Liver (tissue), 3 donors: ENCODE results near the gene PATJ.

ENCODE experiments used
- CTCF ChIP-seq: fragments of 150-350 bp; IDR thresholded peaks from 2 replicates; pipeline ENCODE4 v1.5.1; 2017; ENCODE audit warnings: improper control_type of control experiment, low read depth, low read length; ENCODE audit not compliant: missing input control
- GABPA ChIP-seq, 2 donors: IDR thresholded peaks in 1 of 2; conservative IDR thresholded peaks in 1 of 2; 2 replicates each; pipeline ENCODE4 v1.6.1; 2016; ENCODE audit warnings: antibody characterized with exemption in 2 of 2, mild to moderate bottlenecking in 1 of 2, moderate library complexity in 1 of 2
- JUND ChIP-seq, 2 donors: IDR thresholded peaks; 2 replicates each; pipeline ENCODE4 v1.6.1; 2016; ENCODE audit warnings: antibody characterized with exemption in 2 of 2
- MAX ChIP-seq: IDR thresholded peaks from 2 replicates; pipeline ENCODE4 v1.6.1; 2016; ENCODE audit warnings: antibody characterized with exemption
- REST ChIP-seq: IDR thresholded peaks from 2 replicates; pipeline ENCODE4 v1.6.1; 2016; ENCODE audit warnings: antibody characterized with exemption, mild to moderate bottlenecking
- TAF1 ChIP-seq: conservative IDR thresholded peaks from 2 replicates; pipeline ENCODE4 v1.6.1; 2016; ENCODE audit warnings: antibody characterized with exemption, mild to moderate bottlenecking
- YY1 ChIP-seq: IDR thresholded peaks from 2 replicates; pipeline ENCODE4 v1.6.1; 2016; ENCODE audit warnings: antibody characterized with exemption, mild to moderate bottlenecking
- ZBTB33 ChIP-seq: IDR thresholded peaks from 2 replicates; pipeline ENCODE4 v1.6.1; 2016; ENCODE audit warnings: antibody characterized with exemption
- donor health status: healthy.
- donor health status: healthy.

- TF ChIP-seq CTCF (no peak), YY1 (no peak), JUND (IDR thresholded peaks at IDR 0.05) (no peak), GABPA (IDR thresholded peaks at IDR 0.05 in 1 of 2, conservative IDR thresholded peaks at IDR 0.05 in 1 of 2) (no peak), MAX (no peak), TAF1 (no peak), ZBTB33 (no peak), REST (no peak)
Observed at GRCh38 chr1:61983236-61983635, 241.0 kb downstream of the PATJ start.
